TTC549 (cell line): ENCODE measurements around the gene NHLRC3.
"Not testable (repeated sequence)": the region's sequence is repeated elsewhere in the genome, so short reads cannot be mapped to it uniquely, and the experiment has no call there.

Experiments used
- FAIRE-seq: peaks from 2 replicates; lab custom pipeline; 2012; peaks lifted over from hg19 to GRCh38; lab: Jason Lieb, UNC

The NHLRC3 gene

DNA sequence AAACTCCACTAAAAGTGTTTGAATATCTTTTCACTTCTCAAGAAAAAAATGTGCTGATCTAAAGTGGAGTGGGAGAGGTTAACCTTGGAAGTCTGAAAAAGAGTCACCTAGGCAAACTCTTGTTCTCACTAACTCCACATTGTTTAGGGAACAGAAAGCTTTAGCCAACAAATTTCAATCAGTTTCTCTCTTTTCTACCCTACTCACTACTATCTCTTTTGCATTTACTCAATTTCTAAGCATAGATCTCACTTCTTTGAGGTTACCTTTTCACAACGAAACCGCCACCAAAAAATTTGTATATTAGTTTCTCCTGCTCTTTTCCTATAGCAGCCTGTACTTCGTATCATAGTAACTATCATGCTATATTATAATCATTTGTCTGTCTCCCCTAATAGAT is 6.3 kb downstream of the NHLRC3 start:
- FAIRE-seq = no peak

DNA sequence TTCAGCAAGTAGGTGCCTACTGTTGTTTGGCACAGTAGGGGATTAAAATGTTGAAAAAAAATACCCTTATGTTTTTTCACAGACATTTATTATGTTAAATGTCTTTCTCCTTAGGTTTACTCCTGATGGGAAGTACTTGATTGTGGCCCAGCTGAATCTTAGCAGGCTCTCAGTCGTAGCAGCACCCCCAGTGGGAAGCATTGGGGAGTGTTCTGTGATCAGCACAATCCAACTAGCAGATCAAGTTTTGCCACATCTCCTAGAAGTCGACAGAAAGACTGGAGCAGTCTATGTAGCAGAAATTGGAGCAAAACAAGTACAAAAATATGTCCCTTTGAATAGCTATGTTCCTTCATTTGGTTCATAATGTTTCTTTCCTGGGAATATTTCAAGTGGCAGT is 9.3 kb downstream of the NHLRC3 start:
- no peak for FAIRE-seq

DNA sequence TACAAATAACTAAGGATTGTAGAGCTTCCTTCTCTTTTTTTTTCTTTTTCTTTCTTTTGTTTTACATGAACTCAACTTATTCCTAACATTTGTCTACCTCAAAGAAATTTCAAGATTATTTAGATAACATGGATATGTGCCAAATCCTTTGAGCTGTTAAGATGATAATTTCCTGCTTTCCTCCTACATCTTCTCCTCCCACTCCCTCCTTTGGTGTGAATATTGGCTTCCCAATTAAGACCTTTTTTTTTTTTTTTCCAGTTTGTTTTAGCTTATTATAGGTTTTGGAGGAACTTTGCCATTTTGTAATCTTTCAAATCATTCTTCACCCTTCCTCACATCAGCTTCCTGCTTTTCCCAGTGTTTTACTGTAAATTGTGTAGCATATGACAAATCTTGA is 10.6 kb downstream of the NHLRC3 start:
- no peak for FAIRE-seq

DNA sequence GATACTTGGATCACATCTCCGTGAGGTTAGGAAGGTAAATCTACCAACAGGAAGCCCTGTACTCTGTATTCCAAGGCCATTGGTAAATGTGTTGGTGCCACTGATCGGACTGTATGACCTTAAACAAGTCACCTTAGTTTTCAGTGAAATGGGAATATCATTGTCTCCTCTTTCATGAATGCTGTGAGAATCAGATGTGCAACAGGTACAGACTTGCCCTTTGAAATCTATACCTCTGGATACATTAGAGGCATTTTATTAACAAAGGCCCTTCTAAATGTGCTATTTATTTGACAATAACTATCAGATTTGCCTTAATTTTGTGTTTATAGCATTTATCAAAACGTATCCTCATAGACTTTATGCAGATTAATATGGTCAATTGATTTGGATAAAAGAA is 11.0 kb downstream of the NHLRC3 start:
- no peak for FAIRE-seq

DNA sequence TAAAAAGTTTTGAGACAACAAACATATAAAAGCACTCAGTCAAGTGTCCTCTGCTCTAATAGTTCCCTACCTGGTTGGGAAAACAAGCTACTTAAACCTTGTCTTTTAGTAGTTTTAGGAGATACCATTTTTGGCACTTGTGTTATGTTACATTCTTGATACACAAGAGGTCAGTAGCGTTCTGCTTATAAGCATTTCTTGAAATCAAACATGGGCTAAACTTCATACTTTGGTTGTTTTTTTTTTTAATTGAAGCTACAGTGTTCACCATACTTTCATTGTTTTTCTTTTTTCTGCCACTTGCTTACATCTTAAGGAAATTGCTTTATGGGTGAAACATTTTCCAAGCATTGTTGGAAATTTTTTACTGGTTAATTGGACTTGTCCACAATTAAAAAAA is 12.9 kb downstream of the NHLRC3 start:
- peak; percentile 66 for FAIRE-seq

DNA sequence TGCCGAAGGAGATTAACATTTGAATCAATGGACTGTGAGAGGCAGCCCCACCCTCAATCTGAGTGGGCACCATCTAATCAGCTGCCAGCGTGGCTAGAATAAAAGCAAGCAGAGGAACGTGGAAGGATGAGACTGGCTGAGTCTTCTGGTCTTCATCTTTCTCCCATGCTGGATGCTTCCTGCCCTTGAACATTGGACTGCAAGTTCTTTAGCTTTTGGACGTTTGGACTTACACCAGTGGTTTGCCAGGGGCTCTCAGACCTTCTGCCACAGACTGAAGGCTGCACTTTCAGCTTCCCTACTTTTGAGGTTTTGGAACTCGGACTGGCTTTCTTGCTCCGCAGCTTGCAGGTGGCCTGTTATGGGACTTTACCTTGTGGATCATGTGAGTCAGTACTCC is 14.7 kb downstream of the NHLRC3 start:
- no peak for FAIRE-seq

DNA sequence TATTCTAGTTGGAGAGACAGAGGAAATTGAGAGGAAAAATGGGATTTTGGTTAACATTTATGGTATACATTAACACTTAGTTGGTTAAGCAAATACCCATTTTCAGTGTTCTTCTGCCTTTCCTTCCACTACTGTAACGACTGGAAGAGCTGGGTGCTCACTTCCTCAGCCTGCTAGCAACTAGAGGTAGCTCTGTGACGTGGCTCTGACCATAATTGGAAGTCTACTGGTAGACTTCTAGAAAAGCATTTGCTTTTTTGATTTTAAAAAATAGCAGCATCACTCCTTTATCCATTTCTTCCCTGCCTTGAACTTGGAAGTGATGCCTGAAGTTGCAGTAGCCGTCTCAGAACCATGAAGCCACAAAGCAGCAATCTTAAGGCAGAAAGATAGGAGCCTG is 15.9 kb downstream of the NHLRC3 start:
- FAIRE-seq = no peak

DNA sequence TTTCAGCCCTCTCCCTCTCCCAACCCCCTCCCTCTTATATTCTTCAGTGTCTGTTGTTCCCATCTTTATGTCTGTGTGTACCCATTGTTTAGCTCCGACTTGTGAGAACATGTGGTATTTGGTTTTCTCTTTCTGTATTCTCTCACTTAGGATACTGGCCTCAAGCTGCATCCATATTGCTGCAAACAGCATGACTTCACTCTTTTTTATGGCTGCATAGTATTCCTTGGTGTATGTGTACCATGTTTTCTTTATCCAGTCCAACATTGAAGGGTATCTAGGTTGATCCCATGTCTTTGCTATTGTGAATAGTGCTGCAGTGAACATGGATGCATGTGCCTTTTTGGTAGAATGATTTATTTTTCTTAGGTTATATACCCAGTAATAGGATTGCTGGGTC is 17.8 kb downstream of the NHLRC3 start:
- no peak for FAIRE-seq

DNA sequence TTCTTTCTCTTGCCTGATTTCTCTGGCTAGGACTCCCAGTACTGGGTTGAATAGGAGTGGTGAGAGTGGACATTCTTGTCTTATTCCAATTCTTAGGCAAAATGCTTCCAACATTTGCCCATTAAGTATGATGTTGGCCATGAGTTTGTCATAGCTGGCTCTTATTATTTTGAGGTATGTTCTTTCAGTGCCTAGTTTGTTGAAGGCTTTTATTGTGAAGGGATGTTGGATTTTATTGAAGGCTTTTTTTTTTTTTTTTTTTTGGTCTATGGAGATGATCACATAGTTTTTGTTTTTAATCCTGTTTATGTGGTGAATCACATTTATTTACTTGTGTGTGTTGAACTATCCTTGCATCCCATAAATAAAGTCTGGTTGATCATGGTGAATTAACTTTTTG is 19.8 kb downstream of the NHLRC3 start:
- FAIRE-seq = no peak

DNA sequence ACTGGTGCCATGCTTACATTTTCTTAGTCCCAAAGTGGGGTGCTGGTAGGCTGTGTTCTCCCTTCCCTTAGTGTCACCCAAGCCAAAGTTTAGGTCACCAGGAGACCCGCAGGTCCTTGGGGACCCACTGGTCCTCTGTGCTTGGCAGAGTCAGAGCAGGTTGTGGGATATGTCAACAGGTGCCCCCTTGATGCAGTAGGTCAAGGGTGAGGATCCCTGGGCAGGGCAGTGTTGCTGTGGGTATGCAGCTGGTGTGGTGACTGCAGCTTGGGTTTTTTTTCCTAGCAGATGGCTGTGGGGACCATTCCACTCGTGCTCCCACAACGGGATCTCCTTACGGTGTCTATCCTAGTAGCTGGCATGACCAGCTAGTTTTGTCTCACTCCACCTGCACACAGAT is 23.7 kb downstream of the NHLRC3 start:
- FAIRE-seq = no peak

DNA sequence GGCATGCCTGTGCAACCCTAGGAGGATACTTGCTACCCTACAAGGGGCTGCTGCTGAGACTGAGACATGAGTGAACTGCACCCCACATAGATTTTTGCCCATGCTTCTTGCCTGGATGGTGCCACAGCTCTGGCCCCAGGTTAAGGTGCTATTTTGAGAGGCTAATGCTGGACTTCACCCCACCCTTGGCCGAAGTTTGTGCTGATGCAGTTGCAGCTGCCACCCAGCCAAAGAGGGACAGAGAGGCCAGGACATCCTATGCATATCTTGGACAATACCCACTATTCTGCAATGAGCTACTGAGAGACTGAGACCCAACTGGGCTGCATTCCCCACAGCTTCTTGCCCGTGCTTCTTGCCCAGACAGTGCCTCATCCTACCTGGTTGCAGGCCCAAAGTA is 34.6 kb downstream of the NHLRC3 start:
- FAIRE-seq = no peak

DNA sequence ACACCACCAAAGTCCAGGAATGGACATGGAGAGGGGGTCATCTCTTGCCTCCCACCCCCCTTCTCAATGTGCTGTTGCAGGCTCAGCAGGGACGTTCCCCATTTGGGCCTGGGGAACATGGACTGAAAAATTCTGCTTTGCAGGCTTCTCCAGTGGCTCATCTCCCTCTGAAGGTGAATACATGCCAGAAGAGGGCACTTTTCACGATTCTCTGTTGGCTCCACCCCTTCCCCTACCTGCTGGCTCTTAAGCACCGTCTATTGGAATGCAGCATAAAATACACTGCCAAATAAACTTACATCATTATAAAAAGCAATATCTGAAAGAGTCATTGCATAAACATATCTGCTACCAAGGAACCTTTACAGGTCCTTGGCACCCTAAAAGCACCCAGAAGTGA is 35.7 kb downstream of the NHLRC3 start:
- no peak for FAIRE-seq

DNA sequence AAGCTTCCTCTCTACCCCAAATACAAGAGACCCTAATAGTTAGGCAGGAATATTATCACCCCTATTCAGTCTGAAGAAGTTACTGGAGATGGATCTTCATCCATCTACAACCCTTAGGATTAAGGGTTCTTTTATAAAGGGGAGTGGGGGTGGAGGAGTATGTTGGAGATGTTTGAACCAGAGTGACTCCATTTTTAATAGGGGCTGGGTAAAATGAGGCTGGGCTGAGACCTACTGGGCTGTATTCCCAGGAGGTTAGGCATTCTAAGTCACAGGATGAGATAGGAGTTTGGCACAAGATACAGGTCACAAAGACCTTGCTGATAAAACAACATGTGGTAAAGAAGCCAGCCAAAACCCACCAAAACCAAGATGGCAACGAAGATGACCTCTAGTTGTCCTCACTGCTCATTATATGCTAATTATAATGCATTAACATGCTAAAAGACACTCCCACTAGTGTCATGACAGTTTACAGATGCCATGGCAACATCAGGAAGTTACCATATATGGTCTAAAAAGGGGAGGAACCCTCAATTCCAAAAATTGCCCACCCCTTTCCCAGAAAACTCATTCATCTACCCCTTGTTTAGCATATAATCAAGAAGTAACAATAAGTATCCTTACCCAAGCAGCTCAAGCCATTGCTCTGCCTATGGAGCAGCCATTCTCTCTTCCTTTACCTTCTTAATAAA is 48.1 kb downstream of the NHLRC3 start:
- not testable (repeated sequence) for FAIRE-seq

DNA sequence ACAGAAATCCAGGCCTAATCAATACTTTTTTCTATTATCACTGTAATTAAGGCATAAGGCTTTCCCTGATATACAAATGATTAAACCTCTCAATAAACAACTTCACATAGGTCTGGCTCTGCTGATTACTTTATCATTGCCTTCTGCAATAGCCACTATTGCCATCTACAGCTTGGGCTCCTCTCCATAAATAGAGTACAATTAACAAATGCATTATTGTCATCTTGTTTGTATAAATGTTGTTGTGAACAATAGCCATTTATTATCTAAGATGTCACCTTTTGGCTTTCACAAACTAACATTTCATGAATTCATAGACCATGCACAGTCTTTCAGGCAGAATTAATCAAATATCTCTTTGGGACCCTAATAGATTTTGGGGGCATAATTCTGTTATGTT is 53.3 kb downstream of the NHLRC3 start:
- no peak for FAIRE-seq

DNA sequence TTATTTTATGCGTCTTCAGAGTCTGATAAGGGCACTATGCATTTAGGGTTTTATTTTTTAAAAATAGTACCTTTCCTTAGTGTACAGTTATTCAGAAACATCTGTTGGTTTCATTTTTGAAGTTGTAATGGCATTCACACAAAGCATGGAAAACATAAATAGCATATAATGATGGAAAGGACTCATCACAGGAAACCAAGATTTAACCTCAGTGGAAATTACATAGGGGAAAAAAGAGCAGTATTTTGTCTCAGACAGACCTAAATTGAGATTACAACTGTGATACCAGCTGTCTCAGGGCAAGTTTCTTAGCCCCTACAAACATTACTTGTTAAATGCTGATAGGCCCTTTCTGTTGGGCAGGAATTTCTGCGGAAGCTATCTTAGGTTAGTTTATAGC is 57.2 kb downstream of the NHLRC3 start:
- FAIRE-seq = no peak

DNA sequence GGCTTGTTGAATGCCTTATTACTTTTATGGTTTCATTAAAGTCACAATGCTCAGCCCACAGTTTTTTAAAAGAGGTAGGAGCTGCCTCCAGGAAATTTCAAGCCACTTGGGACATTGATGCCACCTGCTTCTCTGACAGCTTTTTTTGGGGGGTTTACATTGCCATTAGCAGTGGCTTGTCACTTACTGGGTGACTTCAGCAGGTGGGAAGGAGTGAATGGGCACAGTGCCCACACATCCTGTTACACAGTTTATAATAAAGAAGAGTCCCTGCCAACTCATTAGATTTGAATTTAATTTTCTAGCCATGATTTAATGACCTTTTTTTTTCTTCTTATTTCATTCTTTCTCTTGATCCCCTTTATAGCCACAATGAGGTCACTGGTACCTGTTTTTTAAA is 61.0 kb downstream of the NHLRC3 start:
- FAIRE-seq = no peak
